Measurements from ENCODE around the gene FAF2.

FAF2 gene

DNA sequence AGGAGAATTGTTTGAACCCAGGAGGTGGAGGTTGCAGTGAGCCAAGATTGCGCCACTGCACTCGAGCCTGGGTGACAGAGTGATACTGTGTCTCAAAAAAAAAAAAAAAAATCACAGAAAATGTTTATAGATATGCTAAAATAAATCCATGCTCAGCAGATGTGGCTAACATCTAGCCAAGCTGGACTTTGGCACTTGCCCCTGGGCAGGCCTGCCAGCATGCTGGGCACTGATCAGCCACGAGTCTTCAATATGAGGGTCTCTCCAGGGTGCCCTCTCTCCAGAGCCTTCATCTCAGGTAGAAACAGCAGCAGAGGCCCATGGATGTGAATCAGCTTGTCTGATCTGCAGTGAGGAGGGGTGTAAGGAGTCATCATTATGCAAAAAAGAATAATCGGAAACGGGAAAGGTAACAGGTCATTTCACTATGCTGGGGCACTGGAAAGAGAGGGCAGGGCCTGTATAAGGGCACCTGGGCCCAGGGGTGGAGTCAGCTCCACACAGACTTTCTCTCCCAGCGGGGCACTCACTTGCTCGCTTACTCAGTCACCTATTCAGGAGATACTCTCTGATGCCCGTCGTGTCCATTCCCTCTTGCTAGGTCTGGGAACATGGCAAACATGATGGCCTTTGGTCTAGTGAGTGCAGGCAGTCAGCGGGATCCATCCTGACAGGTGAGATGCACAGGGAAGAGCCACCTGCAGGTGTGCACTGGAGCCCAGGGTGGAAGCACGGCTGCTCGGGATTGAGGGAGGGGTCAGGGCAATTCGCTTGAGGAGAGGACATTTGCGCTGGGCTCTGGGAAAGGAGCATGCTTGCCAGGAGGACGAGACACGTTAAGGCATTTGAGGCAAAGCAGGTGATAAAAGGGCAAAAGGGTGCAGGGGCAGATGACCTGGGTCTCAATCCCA, 71.9 kb downstream of the FAF2 start:
- peaks cover 5% of the 10 kb centered on the region for H3K4me1 Mint-ChIP-seq (ENCODE audit: low read depth)
- no peak overlapping the region for H3K4me3 Mint-ChIP-seq
- no peaks in the 10 kb centered on the region for H3K9me3 Mint-ChIP-seq
- H3K36me3 Mint-ChIP-seq (ENCODE audit: low read depth): no peaks in the 10 kb centered on the region
- H3K27ac Mint-ChIP-seq: no peak overlapping the region
- no peaks in the 10 kb centered on the region for H3K27me3 Mint-ChIP-seq (ENCODE audit: low read depth)
- DNase-seq (ENCODE audit: low spot score): no peak

DNA sequence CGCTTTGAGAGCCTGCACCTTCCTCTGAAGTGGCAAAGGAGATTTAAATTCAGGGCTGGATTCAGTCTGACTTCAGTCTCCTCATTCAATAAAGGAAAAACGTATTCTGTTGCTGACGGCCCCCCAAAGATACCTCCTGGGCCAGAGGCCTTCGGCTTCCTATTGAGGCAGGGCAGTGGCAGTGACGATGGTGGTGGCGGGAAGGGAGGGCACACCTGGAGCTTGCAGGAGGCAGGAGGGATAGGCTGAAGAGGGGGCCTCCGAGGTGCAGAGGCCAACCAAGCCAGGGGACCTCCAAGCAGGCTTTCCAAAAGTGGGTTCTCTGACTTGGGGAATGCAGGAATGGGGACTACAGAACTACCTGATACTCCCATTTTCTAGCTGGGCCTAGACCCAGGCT, 73.1 kb downstream of the FAF2 start:
- Mint-ChIP-seq H3K4me1 (ENCODE audit: low read depth) (peaks cover 5% of the 10 kb centered on the region), H3K9me3 (no peaks in the 10 kb centered on the region), H3K36me3 (ENCODE audit: low read depth) (peaks cover 5% of the 10 kb centered on the region), H3K27me3 (ENCODE audit: low read depth) (no peaks in the 10 kb centered on the region), H3K4me3 (no peak overlapping the region), H3K27ac (no peak overlapping the region)
- DNase-seq (ENCODE audit: low spot score): no peak

DNA sequence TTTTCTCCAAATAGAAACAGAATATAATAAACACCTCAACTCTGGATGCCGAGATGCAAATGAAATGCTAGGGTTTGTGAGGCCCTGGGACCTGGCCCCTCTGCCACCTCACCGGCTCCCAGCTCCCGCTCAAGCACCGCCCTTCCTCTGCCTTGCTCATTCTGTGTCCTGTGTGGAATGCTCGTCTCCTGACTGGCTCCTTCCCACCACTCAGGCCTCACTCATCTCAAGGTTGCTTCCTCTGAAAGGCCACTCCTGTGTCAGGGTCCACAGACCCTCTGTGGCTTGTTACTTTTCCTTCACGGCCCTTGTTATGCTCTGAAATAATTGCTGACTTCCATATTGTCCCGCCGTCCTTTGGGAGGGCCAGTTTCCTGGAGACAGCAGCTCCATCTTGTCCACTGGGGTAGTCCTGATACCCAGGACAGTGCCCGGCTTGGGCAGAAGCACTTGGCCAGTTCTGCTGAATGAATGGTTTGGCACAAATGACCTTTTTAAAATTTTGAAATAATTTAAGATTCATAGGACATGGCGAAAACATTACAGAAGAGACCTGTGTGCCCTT, 73.6 kb downstream of the FAF2 start:
- Mint-ChIP-seq H3K9me3 (no peaks in the 10 kb centered on the region), H3K27ac (no peak overlapping the region), H3K27me3 (ENCODE audit: low read depth) (no peaks in the 10 kb centered on the region), H3K4me3 (no peak overlapping the region), H3K36me3 (ENCODE audit: low read depth) (peaks cover 8% of the 10 kb centered on the region), H3K4me1 (ENCODE audit: low read depth) (peaks cover 4% of the 10 kb centered on the region)
- DNase-seq (ENCODE audit: low spot score): no peak

DNA sequence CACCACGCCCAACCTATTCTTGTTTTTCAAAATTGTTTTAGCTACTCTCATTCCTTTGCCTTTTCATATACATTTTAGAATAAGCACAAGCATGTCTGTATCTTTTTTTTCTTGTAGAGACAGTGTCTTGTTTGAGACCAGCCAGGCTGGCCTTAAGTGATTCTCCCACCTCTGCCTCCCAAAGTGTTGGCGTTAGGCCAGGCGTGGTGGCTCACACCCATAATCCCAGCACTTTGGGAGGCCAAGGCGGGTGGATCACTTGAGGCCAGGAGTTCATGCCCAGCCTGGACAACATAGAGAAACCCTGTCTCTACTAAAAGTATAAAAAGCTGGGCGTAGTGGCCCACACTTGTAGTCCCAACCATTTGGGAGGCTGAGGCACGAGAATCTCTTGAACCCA, 76.0 kb downstream of the FAF2 start:
- DNase-seq (ENCODE audit: low spot score): no peak
- H3K27me3 Mint-ChIP-seq (ENCODE audit: low read depth): no peaks in the 10 kb centered on the region
- H3K36me3 Mint-ChIP-seq (ENCODE audit: low read depth): peaks cover 21% of the 10 kb centered on the region
- no peak overlapping the region for H3K27ac Mint-ChIP-seq
- no peaks in the 10 kb centered on the region for H3K9me3 Mint-ChIP-seq
- H3K4me1 Mint-ChIP-seq (ENCODE audit: low read depth): no peaks in the 10 kb centered on the region
- no peak overlapping the region for H3K4me3 Mint-ChIP-seq

DNA sequence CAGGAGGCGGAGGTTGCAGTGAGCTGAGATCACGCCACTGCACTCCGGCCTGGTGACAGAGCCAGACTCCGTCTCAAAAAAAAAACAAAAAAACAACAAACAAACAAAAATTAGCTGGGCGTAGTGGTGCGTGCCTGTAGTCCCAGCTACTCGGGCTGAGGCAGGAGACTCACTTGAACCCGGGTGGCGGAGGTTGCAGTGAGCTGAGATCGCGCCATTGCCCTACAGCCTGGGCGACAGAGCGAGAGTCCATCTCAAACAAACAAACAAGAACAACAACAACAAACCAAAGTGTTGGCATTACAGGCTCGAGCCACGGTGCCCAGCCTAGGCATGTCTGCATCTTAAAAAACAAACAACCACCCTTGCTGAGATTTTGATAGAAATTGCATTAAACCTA, 76.8 kb downstream of the FAF2 start:
- Mint-ChIP-seq H3K9me3 (no peaks in the 10 kb centered on the region), H3K4me1 (ENCODE audit: low read depth) (peaks cover 4% of the 10 kb centered on the region), H3K27me3 (ENCODE audit: low read depth) (no peaks in the 10 kb centered on the region), H3K4me3 (no peak overlapping the region), H3K36me3 (ENCODE audit: low read depth) (peaks cover 28% of the 10 kb centered on the region), H3K27ac (no peak overlapping the region)
- no peak for DNase-seq (ENCODE audit: low spot score)

DNA sequence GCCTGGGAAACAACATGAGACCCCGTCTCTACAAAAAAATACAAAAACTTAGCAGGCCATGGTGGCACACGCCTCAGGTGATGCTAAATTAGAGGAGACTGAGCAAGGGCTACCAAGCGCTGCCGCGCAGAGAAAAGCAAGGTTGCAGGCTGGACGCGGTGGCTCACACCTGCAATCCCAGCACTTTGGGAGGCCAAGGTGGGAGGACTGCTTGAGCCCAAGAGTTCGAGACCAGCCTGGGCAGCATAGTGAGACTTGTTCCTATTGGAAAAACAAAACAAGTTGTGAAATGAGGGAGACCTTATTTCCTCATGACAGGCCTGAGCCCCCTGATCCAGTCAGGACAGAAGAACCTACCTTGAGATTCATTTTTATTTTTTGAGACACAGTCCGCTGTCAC, 77.5 kb downstream of the FAF2 start:
- Mint-ChIP-seq H3K4me1 (ENCODE audit: low read depth) (peaks cover 4% of the 10 kb centered on the region), H3K36me3 (ENCODE audit: low read depth) (peaks cover 28% of the 10 kb centered on the region), H3K27me3 (ENCODE audit: low read depth) (no peaks in the 10 kb centered on the region), H3K9me3 (no peaks in the 10 kb centered on the region), H3K27ac (no peak overlapping the region), H3K4me3 (no peak overlapping the region)
- no peak for DNase-seq (ENCODE audit: low spot score)

DNA sequence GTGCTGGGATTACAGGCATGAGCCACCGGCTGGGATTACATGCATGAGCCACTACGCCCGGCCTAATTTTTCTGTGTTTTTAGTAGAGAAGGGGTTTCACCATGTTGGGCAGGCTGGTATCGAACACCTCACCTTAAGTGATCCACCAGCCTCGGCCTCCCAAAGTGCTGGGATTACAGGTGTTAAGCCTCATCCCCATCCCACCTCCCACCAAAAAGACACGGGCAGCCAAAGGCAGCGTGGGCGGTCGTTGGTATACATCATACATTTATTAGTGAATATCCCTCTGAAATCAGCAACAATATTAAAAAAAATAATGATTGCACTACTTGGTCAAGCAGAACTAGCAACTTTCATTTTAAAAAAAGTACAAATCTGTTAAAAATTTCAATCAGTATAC, 78.3 kb downstream of the FAF2 start:
- DNase-seq (ENCODE audit: low spot score): no peak
- Mint-ChIP-seq H3K9me3 (no peaks in the 10 kb centered on the region), H3K4me1 (ENCODE audit: low read depth) (peaks cover 7% of the 10 kb centered on the region), H3K27ac (no peak overlapping the region), H3K36me3 (ENCODE audit: low read depth) (peaks cover 33% of the 10 kb centered on the region), H3K4me3 (no peak overlapping the region), H3K27me3 (ENCODE audit: low read depth) (no peaks in the 10 kb centered on the region)

DNA sequence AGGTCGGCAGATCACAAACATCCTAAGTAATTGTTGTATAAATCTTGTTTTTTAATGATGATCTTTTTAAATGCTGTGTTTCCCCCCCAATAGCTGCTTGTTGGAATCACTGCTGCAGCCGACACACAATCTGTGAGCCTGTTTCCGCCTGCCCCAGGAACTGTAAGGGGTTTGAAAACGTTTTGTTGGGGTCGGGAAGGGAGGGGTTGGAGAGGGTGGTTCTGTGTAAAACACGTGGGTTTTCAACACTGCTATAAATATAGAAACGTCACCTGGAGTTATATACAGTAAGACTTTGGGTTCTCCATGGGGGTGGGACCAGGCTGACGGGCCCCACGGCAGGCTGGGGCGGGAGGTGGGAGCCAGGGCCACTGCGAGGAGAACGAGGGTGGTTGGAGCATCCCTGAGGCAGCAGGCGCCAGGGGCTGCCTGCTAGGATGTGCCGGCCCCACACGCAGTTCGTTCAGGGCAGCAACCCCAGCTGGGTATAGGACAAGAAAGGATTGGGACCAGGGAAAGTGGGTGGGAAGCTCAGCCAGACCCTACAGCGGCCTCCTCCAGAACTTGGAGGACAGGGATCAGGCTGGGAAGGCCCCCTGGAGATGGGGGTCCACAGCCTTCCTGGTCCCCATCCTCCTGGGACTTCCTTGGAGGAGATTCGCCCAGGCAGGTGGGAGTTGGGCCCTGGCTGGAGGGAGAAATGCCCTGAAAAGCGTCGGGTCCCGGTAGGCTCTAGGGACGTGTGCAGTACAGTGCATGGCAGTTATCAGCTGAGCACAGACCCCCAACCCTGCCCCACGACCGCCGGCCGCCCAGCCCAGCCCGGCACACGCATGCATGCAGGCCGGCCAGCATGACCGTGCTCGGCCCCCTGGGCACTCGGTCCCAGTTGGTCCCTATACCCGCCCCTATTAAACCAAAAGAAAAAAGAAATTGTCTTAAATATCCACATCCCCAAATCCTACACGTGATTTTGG, 79.3 kb downstream of the FAF2 start:
- no peak for DNase-seq (ENCODE audit: low spot score)
- Mint-ChIP-seq H3K36me3 (ENCODE audit: low read depth) (peaks cover 33% of the 10 kb centered on the region), H3K4me1 (ENCODE audit: low read depth) (peaks cover 9% of the 10 kb centered on the region), H3K27ac (no peak overlapping the region), H3K9me3 (no peaks in the 10 kb centered on the region), H3K4me3 (no peak overlapping the region), H3K27me3 (ENCODE audit: low read depth) (no peaks in the 10 kb centered on the region)

DNA sequence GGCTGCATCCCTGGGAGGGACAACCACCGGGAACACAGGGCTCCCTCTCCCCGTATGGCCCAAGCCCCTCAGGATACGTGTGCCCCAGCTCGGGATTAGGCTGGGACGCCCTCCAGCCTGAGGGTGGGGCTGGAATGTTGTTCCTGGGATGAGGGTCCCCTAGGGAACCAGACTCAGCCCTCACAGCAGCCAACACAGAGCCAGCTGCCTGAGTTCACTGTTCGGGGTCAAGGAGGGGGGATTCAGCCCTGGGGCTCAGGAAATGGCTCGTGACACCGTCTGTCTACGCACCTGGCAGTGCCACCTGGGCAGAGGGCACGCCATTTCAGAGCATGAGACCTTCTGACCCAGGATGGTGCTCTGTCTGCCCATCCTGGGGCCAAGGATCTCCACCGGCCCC, 80.1 kb downstream of the FAF2 start:
- H3K27ac Mint-ChIP-seq: peak overlapping the region; percentile 60
- peaks cover 12% of the 10 kb centered on the region for H3K4me1 Mint-ChIP-seq (ENCODE audit: low read depth)
- DNase-seq (ENCODE audit: low spot score): no peak
- no peaks in the 10 kb centered on the region for H3K27me3 Mint-ChIP-seq (ENCODE audit: low read depth)
- peak overlapping the region; percentile 26 for H3K4me3 Mint-ChIP-seq
- H3K36me3 Mint-ChIP-seq (ENCODE audit: low read depth): peaks cover 35% of the 10 kb centered on the region
- no peaks in the 10 kb centered on the region for H3K9me3 Mint-ChIP-seq

DNA sequence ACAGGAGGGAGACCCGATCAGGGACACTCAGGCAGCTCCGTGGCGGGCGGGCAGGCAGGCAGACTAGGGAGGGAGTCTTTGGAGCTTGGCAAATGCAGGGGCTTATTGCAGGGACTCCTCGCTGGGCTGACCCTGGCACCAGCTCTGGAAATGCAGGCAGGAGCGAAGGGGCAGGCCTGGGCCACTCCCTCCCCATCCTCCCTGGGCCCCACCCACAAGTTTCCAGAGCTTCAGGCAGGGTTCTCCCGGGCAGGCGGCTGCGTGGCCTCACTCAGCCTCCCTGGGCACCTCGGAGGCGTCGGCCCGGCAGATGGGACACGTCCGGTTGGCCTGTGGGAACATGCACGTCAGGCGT, 80.6 kb downstream of the FAF2 start:
- peaks cover 17% of the 10 kb centered on the region for H3K4me1 Mint-ChIP-seq (ENCODE audit: low read depth)
- no peak overlapping the region for H3K27ac Mint-ChIP-seq
- H3K9me3 Mint-ChIP-seq: no peaks in the 10 kb centered on the region
- peak overlapping the region; percentile 26 for H3K4me3 Mint-ChIP-seq
- no peaks in the 10 kb centered on the region for H3K27me3 Mint-ChIP-seq (ENCODE audit: low read depth)
- DNase-seq (ENCODE audit: low spot score): no peak
- H3K36me3 Mint-ChIP-seq (ENCODE audit: low read depth): peaks cover 40% of the 10 kb centered on the region

DNA sequence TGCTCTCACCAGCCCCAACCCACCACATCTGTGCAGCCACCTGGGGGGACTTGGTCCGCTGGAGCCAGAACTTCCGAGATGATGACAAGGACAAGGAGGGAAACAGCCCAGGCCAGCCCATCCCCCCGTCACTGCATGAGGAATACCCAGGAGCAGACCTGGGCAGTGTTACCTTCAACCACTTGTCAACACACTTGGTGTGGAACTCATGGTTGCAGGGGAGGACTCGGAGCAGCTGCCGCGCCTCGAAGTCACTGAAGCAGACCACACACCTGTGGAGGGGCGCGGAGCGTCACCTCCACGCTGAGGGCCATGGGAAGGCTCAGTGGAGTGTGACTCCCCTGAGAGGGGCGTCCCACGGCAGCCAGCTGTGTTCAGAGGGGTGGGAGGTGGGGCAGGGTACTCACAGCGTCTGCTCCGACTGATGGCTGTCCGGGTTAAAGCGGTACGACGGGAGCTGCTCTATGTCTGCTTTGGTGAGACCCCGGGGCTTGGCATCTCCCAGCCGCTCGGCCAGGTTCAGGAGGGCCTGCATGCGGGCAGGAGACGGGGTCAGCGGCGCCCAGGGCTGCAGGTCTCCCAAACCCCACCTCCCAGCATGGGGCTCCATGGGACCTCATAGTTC, 81.0 kb downstream of the FAF2 start:
- no peak for DNase-seq (ENCODE audit: low spot score)
- peaks cover 45% of the 10 kb centered on the region for H3K36me3 Mint-ChIP-seq (ENCODE audit: low read depth)
- peak overlapping the region; percentile 82 for H3K27ac Mint-ChIP-seq
- no peaks in the 10 kb centered on the region for H3K9me3 Mint-ChIP-seq
- peak overlapping the region; percentile 83 for H3K4me3 Mint-ChIP-seq
- H3K27me3 Mint-ChIP-seq (ENCODE audit: low read depth): no peaks in the 10 kb centered on the region
- H3K4me1 Mint-ChIP-seq (ENCODE audit: low read depth): peaks cover 21% of the 10 kb centered on the region

DNA sequence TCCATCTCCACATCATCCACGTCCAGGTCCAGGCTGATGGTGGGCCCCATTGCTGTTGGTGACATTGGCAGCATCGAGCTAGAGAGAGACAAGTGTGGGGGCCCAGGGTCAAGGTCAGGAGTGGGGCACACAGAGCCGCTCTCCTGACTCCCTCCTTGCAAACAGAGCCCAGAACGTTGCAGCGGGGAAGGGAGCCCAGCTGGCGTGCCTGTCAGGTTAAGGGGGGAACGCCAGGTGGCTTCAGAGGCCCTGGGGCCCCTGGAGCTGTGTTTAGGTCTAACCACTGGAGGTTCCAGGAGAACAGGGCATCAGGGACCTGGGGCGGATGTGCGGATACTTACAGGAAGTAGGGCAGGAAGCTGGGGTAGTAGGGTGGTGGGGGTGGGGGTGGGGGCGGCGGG, 81.6 kb downstream of the FAF2 start:
- Mint-ChIP-seq H3K27me3 (ENCODE audit: low read depth) (no peaks in the 10 kb centered on the region), H3K9me3 (no peaks in the 10 kb centered on the region), H3K4me1 (ENCODE audit: low read depth) (peaks cover 27% of the 10 kb centered on the region), H3K27ac (peak overlapping the region; percentile 82), H3K4me3 (peak overlapping the region; percentile 83), H3K36me3 (ENCODE audit: low read depth) (peaks cover 50% of the 10 kb centered on the region)
- no peak for DNase-seq (ENCODE audit: low spot score)

DNA sequence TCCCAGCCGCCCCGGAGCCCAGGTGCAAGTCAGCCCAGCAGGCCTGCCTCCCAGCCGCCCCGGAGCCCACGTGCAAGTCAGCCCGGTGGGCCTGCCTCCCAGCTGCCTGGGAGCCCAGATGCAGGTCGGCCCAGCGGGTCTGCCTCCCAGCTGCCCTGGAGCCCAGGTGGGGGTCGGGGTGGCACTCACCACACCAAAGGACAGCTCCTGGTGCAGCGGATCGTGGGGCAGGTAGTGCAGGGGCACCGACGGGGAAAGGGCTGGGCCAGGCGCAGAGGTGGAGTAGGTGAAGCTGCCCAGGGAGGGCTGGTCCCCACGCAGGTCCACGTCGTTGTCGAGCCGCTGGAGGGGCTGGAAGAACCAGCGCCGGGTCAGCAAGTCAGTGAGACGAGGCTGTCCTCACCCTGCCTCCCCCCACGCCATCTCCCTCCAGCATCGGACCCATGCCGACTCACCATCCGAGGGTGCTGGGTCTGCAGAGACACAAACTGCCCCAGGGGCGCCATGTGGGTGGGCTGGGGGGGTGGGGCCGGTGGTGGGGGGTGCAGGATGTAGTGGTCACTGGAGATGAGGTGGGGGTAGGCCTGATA, 82.3 kb downstream of the FAF2 start:
- no peaks in the 10 kb centered on the region for H3K9me3 Mint-ChIP-seq
- no peaks in the 10 kb centered on the region for H3K27me3 Mint-ChIP-seq (ENCODE audit: low read depth)
- peaks cover 32% of the 10 kb centered on the region for H3K4me1 Mint-ChIP-seq (ENCODE audit: low read depth)
- peak overlapping the region; percentile 88 for H3K4me3 Mint-ChIP-seq
- H3K36me3 Mint-ChIP-seq (ENCODE audit: low read depth): peaks cover 52% of the 10 kb centered on the region
- peak overlapping the region; percentile 89 for H3K27ac Mint-ChIP-seq
- DNase-seq (ENCODE audit: low spot score): no peak

Data from T-helper 2 cell treated with Interferon-gamma antibody and Interleukin-4, amounts not matched to agents 5 μg/mL and 100 μg/mL, for 36 hours (primary cell).